Esophagus muscularis mucosa (tissue), 3 donors: ENCODE measurements around the gene SEC16A.

ENCODE experiments used
- CTCF ChIP-seq, 3 experiments: fragments of 200-600 bp in 2 of 3; fragments of 450-650 bp in 1 of 3; sonication (generic) in 2 of 3; IDR thresholded peaks; one replicate each; pipeline ENCODE4 v1.5.1; 2017 to 2019; ENCODE audit warnings: antibody characterized with exemption in 3 of 3, mild to moderate bottlenecking in 2 of 3, moderate library complexity in 1 of 3
- POLR2A ChIP-seq: fragments of 450-650 bp; IDR thresholded peaks from one replicate; pipeline ENCODE4 v1.6.1; 2017; ENCODE audit warnings: antibody characterized with exemption, moderate library complexity, mild to moderate bottlenecking, low read depth
- POLR2AphosphoS5 ChIP-seq, 2 donors: sonication (generic); formaldehyde crosslinking; IDR thresholded peaks; one replicate each; pipeline ENCODE4 v1.6.1; 2017; ENCODE audit warnings: antibody characterized with exemption in 2 of 2

GRCh38 chr9:136474974-136475865, 7.6 kb downstream of the SEC16A start:
- no peak for TF ChIP-seq CTCF (IDR thresholded peaks at IDR 0.05)
- no peak for TF ChIP-seq POLR2AphosphoS5 (IDR thresholded peaks at IDR 0.05)
- no peak for TF ChIP-seq POLR2A
